T-helper 17 cell (primary cell): ENCODE results near the gene PADI3. TPM values are rescaled to one million over a fixed set of nuclear protein-coding genes. Genes with fewer than 3 reads are reported as not detected.

Experiments used
- ATAC-seq: fragments of 150-1000 bp; cut with Tn5 transposase; 2 replicates; pipeline ENCODE4 v1.10.0; 2021; ENCODE audit warnings: mild to moderate bottlenecking, moderate library complexity
- DNase-seq, 3 donors: peaks; one replicate each; pipeline versions ENCODE4 v3.0.0 to v3.0.0-alpha.2; 2020 to 2021
- H3K9me3 ChIP-seq: one replicate; pipeline ENCODE4 v1.7.0; 2013; ENCODE audit warnings: low read length, mild to moderate bottlenecking; ENCODE audit not compliant: control insufficient read depth, poor library complexity, severe bottlenecking
- H3K27ac Mint-ChIP-seq: one replicate; pipeline ENCODE4 v1.8.0; 2022; ENCODE audit warnings: mild to moderate bottlenecking, moderate library complexity, mixed read lengths
- H3K27me3 Mint-ChIP-seq: one replicate; pipeline ENCODE4 v1.8.0; 2022; ENCODE audit warnings: mixed read lengths
- H3K36me3 Mint-ChIP-seq: one replicate; pipeline ENCODE4 v1.8.0; 2022; ENCODE audit warnings: low read depth, mixed read lengths
- H3K4me1 Mint-ChIP-seq: one replicate; pipeline ENCODE4 v1.8.0; 2022; ENCODE audit warnings: mild to moderate bottlenecking, mixed read lengths
- H3K4me3 Mint-ChIP-seq: one replicate; pipeline ENCODE4 v1.8.0; 2022; ENCODE audit warnings: mild to moderate bottlenecking, moderate library complexity, mixed read lengths
- total RNA-seq, 4 donors: library from RNA in 2 of 4; stranded (reverse) in 2 of 4; gene quantifications; one replicate each; pipeline ENCODE4 v1.2.3 and lab custom pipeline; 2022 to 2026

PADI3 gene
- total RNA-seq, 2 donors from 2014 or later, result not detected

GRCh38 chr1:17255336-17255735 lies 6.4 kb downstream of the PADI3 start:
- no peaks in the 10 kb centered on the region for H3K9me3 ChIP-seq
- no peak overlapping the region for H3K4me3 Mint-ChIP-seq
- H3K27ac Mint-ChIP-seq, result no peak overlapping the region
- no peak for ATAC-seq
- H3K36me3 Mint-ChIP-seq, result peaks cover 2% of the 10 kb centered on the region
- DNase-seq, result no peak
- peaks cover 6% of the 10 kb centered on the region for H3K4me1 Mint-ChIP-seq
- H3K27me3 Mint-ChIP-seq, result peaks cover 52% of the 10 kb centered on the region

- H3K27ac Mint-ChIP-seq, result no peak overlapping the region
- no peak overlapping the region for H3K4me3 Mint-ChIP-seq
- ATAC-seq (no peak), DNase-seq (no peak)
- peaks cover 6% of the 10 kb centered on the region for H3K4me1 Mint-ChIP-seq
- H3K36me3 Mint-ChIP-seq, result no peaks in the 10 kb centered on the region
- no peaks in the 10 kb centered on the region for H3K9me3 ChIP-seq
- peaks cover 59% of the 10 kb centered on the region for H3K27me3 Mint-ChIP-seq
Measured at GRCh38 chr1:17258116-17258757, 9.3 kb downstream of the PADI3 start.

GRCh38 chr1:17258758-17259130 lies 9.8 kb downstream of the PADI3 start:
- H3K36me3 Mint-ChIP-seq, result no peaks in the 10 kb centered on the region
- H3K4me3 Mint-ChIP-seq, result no peak overlapping the region
- ATAC-seq (no peak), DNase-seq (no peak)
- peaks cover 59% of the 10 kb centered on the region for H3K27me3 Mint-ChIP-seq
- no peak overlapping the region for H3K27ac Mint-ChIP-seq
- peaks cover 6% of the 10 kb centered on the region for H3K4me1 Mint-ChIP-seq
- H3K9me3 ChIP-seq, result no peaks in the 10 kb centered on the region

- ATAC-seq, result no peak
- no peak overlapping the region for H3K4me3 Mint-ChIP-seq
- no peak overlapping the region for H3K27ac Mint-ChIP-seq
- no peaks in the 10 kb centered on the region for H3K9me3 ChIP-seq
- no peaks in the 10 kb centered on the region for H3K36me3 Mint-ChIP-seq
- H3K27me3 Mint-ChIP-seq, result peaks cover 59% of the 10 kb centered on the region
- DNase-seq, result no peak
- peaks cover 6% of the 10 kb centered on the region for H3K4me1 Mint-ChIP-seq
Measured at GRCh38 chr1:17259233-17259873, 10.5 kb downstream of the PADI3 start.

GRCh38 chr1:17260264-17260663 lies 11.4 kb downstream of the PADI3 start:
- ATAC-seq, result no peak
- Mint-ChIP-seq H3K27ac (no peak overlapping the region), H3K27me3 (peaks cover 59% of the 10 kb centered on the region), H3K4me1 (peaks cover 6% of the 10 kb centered on the region), H3K4me3 (no peak overlapping the region), H3K36me3 (no peaks in the 10 kb centered on the region)
- no peak for DNase-seq
- H3K9me3 ChIP-seq, result no peaks in the 10 kb centered on the region

GRCh38 chr1:17260738-17261137 lies 11.8 kb downstream of the PADI3 start:
- Mint-ChIP-seq H3K27me3 (peaks cover 55% of the 10 kb centered on the region), H3K4me3 (no peak overlapping the region), H3K27ac (no peak overlapping the region), H3K36me3 (no peaks in the 10 kb centered on the region), H3K4me1 (peaks cover 6% of the 10 kb centered on the region)
- no peak for DNase-seq
- ATAC-seq, result no peak
- no peaks in the 10 kb centered on the region for H3K9me3 ChIP-seq

- ATAC-seq (no peak), DNase-seq (no peak)
- H3K4me3 Mint-ChIP-seq, result no peak overlapping the region
- H3K36me3 Mint-ChIP-seq, result no peaks in the 10 kb centered on the region
- H3K27ac Mint-ChIP-seq, result no peak overlapping the region
- no peaks in the 10 kb centered on the region for H3K9me3 ChIP-seq
- peaks cover 33% of the 10 kb centered on the region for H3K27me3 Mint-ChIP-seq
- no peaks in the 10 kb centered on the region for H3K4me1 Mint-ChIP-seq
Measured at GRCh38 chr1:17263936-17264335, 15.0 kb downstream of the PADI3 start.

- Mint-ChIP-seq H3K4me3 (no peak overlapping the region), H3K27ac (no peak overlapping the region), H3K27me3 (peaks cover 29% of the 10 kb centered on the region), H3K36me3 (no peaks in the 10 kb centered on the region), H3K4me1 (no peaks in the 10 kb centered on the region)
- ATAC-seq (no peak), DNase-seq (no peak)
- H3K9me3 ChIP-seq, result no peaks in the 10 kb centered on the region
Measured at GRCh38 chr1:17264470-17264869, 15.6 kb downstream of the PADI3 start.

GRCh38 chr1:17265162-17265561 lies 16.3 kb downstream of the PADI3 start:
- H3K9me3 ChIP-seq, result no peaks in the 10 kb centered on the region

GRCh38 chr1:17265950-17266349 lies 17.1 kb downstream of the PADI3 start:
- no peaks in the 10 kb centered on the region for H3K4me1 Mint-ChIP-seq
- no peaks in the 10 kb centered on the region for H3K36me3 Mint-ChIP-seq
- no peak for DNase-seq
- ATAC-seq, result no peak
- H3K9me3 ChIP-seq, result no peaks in the 10 kb centered on the region
- H3K27me3 Mint-ChIP-seq, result peaks cover 18% of the 10 kb centered on the region
- no peak overlapping the region for H3K27ac Mint-ChIP-seq
- no peak overlapping the region for H3K4me3 Mint-ChIP-seq

More at GRCh38 chr1:17265162-17265561, 16.3 kb downstream of the PADI3 start:
- peaks cover 26% of the 10 kb centered on the region for H3K27me3 Mint-ChIP-seq
- H3K36me3 Mint-ChIP-seq, result no peaks in the 10 kb centered on the region
- ATAC-seq (no peak), DNase-seq (no peak)
- no peak overlapping the region for H3K27ac Mint-ChIP-seq
- H3K4me1 Mint-ChIP-seq, result no peaks in the 10 kb centered on the region
- no peak overlapping the region for H3K4me3 Mint-ChIP-seq

- DNase-seq, result no peak
- no peaks in the 10 kb centered on the region for H3K9me3 ChIP-seq
- H3K4me1 Mint-ChIP-seq, result peaks cover 6% of the 10 kb centered on the region
- no peak overlapping the region for H3K4me3 Mint-ChIP-seq
- peaks cover 12% of the 10 kb centered on the region for H3K27me3 Mint-ChIP-seq
- ATAC-seq, result no peak
- H3K27ac Mint-ChIP-seq, result no peak overlapping the region
- no peaks in the 10 kb centered on the region for H3K36me3 Mint-ChIP-seq
Measured at GRCh38 chr1:17270891-17271765, 22.2 kb downstream of the PADI3 start.

GRCh38 chr1:17272066-17272465 lies 23.2 kb downstream of the PADI3 start:
- H3K9me3 ChIP-seq, result no peaks in the 10 kb centered on the region
- no peak overlapping the region for H3K27ac Mint-ChIP-seq

GRCh38 chr1:17272646-17273045 lies 23.7 kb downstream of the PADI3 start:
- no peak for ATAC-seq
- Mint-ChIP-seq H3K27ac (no peak overlapping the region), H3K27me3 (peaks cover 20% of the 10 kb centered on the region), H3K4me1 (peaks cover 6% of the 10 kb centered on the region), H3K36me3 (no peaks in the 10 kb centered on the region), H3K4me3 (no peak overlapping the region)
- no peak for DNase-seq
- no peaks in the 10 kb centered on the region for H3K9me3 ChIP-seq

More at GRCh38 chr1:17272066-17272465, 23.2 kb downstream of the PADI3 start:
- H3K4me1 Mint-ChIP-seq, result peaks cover 6% of the 10 kb centered on the region
- no peak for ATAC-seq
- H3K4me3 Mint-ChIP-seq, result no peak overlapping the region
- no peaks in the 10 kb centered on the region for H3K36me3 Mint-ChIP-seq
- no peak for DNase-seq
- peaks cover 14% of the 10 kb centered on the region for H3K27me3 Mint-ChIP-seq
